ENCODE results near the gene CCDC112.
A peak's percentile ranks its signal among the peaks of the same experiment; 100 is the strongest.

CCDC112 gene, protein sequence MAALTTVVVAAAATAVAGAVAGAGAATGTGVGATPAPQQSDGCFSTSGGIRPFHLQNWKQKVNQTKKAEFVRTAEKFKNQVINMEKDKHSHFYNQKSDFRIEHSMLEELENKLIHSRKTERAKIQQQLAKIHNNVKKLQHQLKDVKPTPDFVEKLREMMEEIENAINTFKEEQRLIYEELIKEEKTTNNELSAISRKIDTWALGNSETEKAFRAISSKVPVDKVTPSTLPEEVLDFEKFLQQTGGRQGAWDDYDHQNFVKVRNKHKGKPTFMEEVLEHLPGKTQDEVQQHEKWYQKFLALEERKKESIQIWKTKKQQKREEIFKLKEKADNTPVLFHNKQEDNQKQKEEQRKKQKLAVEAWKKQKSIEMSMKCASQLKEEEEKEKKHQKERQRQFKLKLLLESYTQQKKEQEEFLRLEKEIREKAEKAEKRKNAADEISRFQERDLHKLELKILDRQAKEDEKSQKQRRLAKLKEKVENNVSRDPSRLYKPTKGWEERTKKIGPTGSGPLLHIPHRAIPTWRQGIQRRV

DNA sequence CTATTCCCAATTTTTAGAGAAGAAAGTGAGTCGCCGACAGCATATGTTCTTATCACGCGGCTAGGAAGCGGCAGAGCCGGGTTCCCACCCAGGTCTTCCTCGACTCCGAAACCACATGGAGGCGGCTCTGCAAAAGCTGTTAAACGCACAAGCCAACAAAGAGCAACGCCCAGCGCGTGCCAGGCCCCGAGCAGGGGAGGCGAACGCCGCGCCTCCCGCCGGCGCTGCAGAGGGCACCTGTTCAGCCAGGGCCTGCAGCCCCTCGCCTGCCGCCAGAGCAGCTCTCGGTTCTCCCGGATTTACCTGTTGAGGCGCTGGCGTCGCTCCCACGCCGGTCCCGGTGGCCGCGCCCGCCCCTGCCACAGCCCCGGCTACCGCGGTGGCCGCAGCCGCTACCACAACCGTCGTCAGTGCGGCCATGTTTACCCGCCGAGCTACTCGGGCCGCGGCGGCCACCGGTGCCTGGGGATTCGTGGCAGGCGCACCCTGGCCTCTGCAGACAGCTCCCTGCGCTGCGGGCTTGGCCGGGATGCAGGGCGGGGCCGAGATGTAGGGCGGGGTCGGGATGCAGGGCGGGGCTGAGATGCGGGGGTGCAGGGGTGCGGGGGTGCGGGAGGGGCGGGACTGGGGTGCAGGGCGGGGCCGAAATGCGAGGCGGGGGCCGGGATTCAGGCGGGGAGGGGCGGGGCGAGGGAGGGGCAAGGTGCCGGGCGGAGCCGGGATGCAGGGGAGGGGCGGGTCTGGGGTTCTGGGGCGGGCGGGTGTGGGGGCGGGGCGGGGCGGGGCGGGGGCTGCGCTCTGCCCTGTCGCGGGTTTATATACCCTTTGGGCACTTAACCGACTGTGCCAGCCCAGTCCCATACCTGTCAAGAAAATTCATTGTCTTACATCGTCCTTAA, at the start of gene CCDC112:
CCDC112 (minus strand) TSS at position 531 of the 899 bp plus-strand sequence; CDS start at position 420, 111 bp downstream.
- H3K4me3 ChIP-seq (ENCODE audit: low read depth, low read length): peak within 1 kb of the TSS; percentile 82
- TF ChIP-seq, protein P1, sequence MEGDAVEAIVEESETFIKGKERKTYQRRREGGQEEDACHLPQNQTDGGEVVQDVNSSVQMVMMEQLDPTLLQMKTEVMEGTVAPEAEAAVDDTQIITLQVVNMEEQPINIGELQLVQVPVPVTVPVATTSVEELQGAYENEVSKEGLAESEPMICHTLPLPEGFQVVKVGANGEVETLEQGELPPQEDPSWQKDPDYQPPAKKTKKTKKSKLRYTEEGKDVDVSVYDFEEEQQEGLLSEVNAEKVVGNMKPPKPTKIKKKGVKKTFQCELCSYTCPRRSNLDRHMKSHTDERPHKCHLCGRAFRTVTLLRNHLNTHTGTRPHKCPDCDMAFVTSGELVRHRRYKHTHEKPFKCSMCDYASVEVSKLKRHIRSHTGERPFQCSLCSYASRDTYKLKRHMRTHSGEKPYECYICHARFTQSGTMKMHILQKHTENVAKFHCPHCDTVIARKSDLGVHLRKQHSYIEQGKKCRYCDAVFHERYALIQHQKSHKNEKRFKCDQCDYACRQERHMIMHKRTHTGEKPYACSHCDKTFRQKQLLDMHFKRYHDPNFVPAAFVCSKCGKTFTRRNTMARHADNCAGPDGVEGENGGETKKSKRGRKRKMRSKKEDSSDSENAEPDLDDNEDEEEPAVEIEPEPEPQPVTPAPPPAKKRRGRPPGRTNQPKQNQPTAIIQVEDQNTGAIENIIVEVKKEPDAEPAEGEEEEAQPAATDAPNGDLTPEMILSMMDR (IDR thresholded peaks at IDR 0.05; ENCODE audit: low read depth, low read length): no peak

DNA sequence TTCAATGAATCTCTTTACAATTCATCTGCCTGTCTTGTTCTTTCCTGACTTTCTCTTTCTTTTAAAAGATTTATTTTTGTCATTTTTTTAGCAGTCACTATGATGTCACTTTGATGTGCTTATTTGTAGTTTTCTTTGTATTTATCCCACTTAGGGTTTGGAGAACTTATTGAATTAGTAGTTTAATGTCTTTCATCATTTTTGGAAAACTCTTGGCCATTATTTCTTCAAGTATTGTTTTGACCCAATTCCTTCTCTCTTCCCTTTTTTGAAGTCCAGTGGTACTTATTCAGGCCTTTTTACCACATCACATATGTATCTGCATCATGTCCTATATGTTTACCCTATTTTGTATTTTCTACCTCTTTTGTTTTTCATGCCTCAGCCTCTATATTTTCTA, 48.9 kb upstream of the CCDC112 start:
- no peak overlapping the region for H3K4me3 ChIP-seq (ENCODE audit: low read depth, low read length)
- TF ChIP-seq, protein P1 (IDR thresholded peaks at IDR 0.05; ENCODE audit: low read depth, low read length): no peak

DNA sequence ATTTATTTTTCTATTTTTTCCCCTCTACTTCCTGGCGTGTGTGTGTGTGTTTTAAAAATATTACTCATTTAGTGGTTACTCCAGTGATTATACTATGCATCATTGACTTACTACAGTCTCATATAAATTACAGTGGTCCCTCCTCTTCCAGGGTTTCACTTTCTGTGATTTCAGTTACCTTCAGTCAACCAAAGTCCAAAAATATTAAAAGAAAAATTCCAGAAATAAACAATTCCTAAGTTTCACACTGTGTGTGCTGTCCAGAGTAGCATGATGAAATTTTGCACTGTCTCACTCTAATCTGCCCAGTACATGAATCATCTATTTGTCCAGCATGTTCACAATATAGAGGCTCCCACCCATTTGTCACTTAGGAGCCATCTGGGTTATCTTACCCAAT, 47.4 kb upstream of the CCDC112 start:
- H3K4me3 ChIP-seq (ENCODE audit: low read depth, low read length): no peak overlapping the region
- TF ChIP-seq, protein P1 (IDR thresholded peaks at IDR 0.05; ENCODE audit: low read depth, low read length): no peak

DNA sequence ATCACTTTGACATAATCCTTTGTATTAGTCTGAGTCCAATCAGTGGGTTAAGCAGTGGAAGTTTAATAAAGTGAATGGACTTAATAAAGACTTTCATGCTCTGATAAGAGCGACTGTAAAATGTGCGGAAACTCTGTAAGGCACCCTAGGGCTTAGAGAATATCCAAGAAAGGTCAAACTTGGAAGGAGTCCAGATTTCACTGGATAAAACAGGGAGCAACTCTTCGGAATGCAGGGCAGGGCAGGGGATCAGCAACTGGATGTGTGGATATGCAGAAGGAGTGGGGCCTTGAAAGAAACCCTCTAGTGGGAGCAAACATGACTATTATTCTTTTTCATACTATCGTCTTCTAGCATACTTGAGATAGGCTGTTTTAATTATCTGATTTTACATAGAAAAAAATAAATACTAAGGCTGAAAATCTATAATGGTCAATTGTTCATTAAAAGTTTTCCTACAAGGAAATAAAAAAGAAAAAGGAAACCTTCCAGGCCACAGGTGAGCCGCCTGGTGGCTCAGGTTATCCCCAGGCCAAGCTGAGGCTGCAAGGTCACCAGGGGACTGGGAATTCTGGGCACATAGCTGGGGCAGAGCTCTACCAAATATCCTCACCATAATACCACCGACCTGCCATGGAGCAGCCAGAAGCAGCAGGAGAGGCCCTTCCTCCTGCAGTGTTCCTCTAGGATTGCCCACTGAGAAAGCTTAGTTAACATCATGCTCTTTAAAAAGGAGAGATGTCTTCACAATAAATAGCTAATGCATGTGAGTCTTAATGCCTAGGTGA, 46.3 kb upstream of the CCDC112 start:
- no peak overlapping the region for H3K4me3 ChIP-seq (ENCODE audit: low read depth, low read length)
- TF ChIP-seq, protein P1 (IDR thresholded peaks at IDR 0.05; ENCODE audit: low read depth, low read length): no peak

DNA sequence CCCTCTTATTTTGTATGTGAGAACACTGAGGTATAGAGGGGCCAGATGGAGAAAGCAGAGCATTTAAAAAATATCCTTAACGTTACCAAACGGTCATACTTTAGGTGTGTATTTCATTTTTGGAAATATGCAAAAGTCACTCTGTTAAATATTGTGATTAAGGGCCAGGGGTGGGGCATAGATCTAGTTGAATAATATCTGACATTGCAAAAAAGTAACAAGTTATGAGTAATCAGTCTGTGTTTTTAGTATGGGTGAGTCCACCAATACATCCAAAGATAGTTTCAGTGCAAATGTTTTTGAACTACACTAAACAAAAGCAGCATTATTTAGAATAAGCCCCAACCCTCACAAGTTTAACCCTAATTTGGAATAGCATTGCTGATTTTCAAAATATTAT, 45.3 kb upstream of the CCDC112 start:
- no peak overlapping the region for H3K4me3 ChIP-seq (ENCODE audit: low read depth, low read length)
- TF ChIP-seq, protein P1 (IDR thresholded peaks at IDR 0.05; ENCODE audit: low read depth, low read length): no peak

DNA sequence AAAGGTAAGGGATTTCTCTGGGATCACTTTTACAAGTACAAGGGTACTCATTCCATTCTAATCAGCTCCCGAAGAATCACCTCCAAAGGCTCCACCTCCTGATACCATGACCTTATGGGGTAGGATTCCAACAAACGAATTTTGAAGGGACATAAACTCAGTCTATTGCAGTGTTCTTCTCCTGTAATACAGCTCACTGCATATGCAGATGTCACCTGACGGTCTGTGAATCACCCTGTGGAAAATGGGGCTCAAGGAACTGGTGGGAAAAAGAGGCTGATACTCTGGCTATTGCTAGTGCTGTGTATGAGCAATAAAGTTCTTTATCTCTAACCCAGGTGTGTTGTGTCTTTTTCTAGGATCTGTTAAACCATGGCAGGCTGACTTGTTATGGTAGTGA, 42.4 kb upstream of the CCDC112 start:
- TF ChIP-seq, protein P1 (IDR thresholded peaks at IDR 0.05; ENCODE audit: low read depth, low read length): no peak
- H3K4me3 ChIP-seq (ENCODE audit: low read depth, low read length): no peak overlapping the region

Data from WI38 (cell line).